IPS-NIHi7 (cell line): ENCODE measurements around the gene PLA2G6.

Experiments used
- DNase-seq: peaks from one replicate; pipeline ENCODE4 v3.0.0; 2012; ENCODE audit warnings: mixed read lengths; ENCODE audit errors: extremely low spot score

PLA2G6 gene

DNA sequence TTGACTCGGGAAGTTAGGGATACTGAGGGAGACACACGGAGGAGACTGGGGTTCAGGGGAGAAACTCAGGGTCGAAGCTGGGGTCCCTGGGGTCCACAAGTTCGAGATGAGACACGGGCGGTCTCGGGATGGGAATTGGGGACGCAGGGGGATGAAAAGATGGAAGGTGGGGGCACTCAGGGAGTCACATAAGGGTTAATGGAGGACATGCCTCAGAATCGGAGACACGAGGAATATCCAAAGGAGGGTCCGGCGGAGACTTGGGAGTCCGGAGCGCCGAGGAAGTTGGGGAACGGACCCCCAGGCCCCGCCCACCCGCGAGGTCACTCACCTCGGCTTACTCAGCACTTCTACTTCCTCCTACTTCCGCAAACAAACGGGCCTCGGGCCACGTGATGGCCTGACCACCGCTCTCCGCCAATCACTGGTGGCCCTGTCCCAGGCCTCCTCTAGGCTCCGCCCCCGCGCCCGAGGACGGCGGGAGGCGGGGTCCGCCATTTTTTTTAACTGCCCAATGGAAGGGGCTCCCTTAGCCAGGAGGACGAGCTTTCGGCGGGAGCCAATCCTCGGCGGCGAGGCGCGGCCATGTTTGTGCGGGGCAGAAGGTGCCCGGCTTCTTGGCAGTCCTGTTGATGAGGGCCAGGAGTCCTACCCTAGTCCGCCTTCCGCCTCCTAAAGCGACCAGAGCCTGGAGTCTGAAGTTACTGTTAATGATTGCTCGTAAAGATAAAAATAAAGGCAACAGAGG, at the start of gene PLA2G6:
TSS of gene PLA2G6 (minus strand) at position 378 of the 748 bp plus-strand sequence. CDS start 12,404 bp downstream, outside the sequence.
- DNase-seq: peak; percentile 99

- no peak for DNase-seq
Observed at GRCh38 chr22:38230916-38231315, 49.3 kb upstream of the PLA2G6 start.

GRCh38 chr22:38230108-38230825, 48.6 kb upstream of the PLA2G6 start:
- peak; percentile 69 for DNase-seq

DNA sequence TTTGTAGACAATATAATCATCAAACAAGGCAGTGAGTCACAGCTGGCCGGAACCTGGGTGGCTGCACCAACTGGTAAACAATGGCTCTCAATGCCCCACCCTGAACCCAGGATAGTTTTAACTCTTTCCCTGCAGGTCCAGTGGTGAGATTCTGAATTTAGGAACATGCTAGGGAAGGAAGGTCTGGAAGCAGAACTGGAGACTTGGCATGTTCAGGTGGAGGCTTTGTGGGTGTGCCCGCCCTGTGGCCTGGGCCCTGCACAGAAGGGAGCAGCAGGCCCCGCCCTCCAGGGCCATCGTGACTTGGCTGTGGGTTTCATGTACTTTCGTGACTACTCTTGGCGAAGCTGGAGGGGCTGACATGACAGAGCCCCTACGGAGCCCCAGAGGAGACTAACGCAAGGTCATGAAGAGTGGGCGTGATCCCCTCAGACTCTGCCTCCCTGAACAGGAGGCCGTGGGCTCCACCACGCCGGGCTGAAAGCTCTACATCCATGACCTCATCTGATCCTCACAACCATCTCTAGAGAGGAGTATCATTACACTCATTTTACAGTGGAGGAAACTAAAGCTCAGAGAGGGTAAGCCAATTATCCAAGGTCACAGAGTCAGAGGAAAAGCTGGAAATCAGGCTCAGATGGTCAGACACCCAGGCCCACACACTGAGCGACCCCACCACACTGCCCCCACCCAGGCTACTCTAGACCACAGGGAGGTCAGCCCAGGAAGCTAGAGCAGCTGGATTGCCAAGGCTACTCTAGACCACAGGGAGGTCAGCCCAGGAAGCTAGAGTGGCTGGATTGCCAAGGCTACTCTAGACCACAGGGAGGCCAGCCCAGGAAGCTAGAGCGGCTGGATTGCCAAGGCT, 47.5 kb upstream of the PLA2G6 start:
- no peak for DNase-seq

DNA sequence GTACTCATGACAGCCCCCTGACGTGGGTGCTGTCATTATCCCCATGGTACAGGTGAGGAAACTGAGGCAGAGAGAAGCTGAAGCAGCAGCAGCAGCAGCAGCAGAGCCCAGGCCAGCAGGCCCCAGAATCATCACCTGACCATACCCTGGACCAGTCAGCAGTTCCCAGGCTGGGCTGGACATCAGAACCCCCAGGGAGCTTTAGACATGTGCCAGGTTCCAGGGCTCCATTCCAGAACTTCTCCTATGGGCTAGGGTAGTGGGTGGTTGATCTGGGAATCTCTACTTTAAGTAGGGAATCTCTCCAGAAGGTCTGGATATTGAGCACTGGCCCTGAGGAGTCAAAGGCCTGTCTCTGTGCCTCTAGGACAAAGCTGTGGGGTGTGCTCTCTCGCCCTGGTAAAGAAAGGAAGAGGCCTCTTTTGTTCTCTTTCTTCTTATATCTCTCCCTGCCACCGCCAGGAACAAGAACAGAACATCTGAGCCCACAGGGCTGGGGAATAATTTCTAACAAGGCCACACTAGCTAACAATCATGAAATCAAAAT, 46.8 kb upstream of the PLA2G6 start:
- no peak for DNase-seq

DNA sequence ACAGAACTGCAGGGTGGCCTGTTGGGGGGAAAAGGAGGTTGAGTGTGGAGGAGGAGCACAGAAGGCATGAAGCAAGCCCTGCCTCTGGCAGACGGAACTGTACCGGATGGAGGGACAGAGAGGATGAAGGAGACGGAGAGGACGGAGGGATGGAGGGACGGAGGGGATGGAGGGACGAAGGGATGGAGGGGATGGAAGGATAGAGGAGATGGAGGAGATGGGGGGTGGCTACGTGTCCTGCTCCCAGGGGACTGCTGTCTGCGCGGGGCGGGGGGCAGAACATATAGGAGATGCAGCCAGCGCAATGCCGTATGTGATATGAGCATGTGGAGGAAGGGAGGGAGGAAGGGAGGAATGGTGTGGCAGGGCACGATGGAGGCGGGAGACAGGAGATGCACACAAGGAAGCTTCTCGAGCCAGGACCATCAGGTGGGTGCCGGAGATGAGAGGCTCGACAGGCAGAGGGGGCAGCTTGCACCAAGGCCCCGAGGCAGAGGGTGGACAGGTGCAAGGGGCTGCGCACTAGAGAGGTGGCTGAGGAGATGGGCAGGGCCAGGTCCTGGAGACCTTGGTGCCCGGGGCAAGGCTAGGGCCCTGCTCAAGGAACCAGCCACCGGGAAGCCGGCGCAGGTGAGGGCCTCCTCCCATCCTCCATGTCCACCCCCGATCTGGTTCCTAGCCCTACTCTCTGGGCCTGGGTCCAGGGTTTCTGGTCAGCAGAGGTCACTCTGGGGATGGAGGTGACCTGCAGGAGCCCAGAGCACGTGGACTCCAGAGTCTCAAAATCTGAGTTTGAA, 45.4 kb upstream of the PLA2G6 start:
- DNase-seq: no peak

GRCh38 chr22:38223289-38223960, 41.8 kb upstream of the PLA2G6 start:
- no peak for DNase-seq

- no peak for DNase-seq
Observed at GRCh38 chr22:38222797-38223119, 41.1 kb upstream of the PLA2G6 start.

- no peak for DNase-seq
Observed at GRCh38 chr22:38221908-38222796, 40.5 kb upstream of the PLA2G6 start.

- DNase-seq: no peak
Observed at GRCh38 chr22:38221407-38221806, 39.8 kb upstream of the PLA2G6 start.

DNA sequence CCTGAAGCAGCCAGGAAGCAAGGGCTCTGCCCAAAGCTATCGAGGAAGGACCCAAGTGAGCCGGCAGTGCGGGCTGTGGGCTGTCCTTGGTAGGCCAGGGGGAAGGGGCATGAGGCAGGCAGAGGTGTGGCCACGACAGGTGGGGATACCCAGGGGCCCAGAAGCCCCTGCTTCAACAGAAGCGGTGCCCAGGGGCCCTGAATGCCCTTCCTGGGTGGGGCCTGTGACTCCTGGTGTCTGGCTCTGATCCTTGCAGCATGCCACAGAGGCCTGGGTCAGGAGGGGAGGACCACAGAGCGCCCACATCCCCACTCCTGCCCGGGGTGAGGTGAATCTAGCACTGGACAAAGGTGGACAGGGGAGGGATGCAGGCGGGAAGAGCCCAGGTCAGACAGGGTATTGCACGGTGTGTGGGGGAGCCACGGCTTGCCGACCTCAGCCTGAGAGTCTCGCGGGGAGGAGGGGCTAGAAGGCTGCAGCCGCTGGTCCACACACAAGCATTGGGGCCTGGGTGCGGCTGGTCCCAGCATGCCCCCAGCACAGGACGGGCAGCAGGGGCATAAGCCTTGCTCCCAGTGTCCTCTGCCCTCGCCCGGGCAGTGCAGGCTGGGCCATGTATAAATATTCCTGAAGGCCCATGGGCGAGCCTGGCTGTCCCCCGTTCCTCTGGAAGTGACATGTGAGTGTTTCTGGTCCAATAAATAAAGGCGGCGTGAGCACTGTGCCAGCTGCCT, 39.2 kb upstream of the PLA2G6 start:
- DNase-seq: no peak

- DNase-seq: no peak
Observed at GRCh38 chr22:38220163-38220562, 38.5 kb upstream of the PLA2G6 start.

- no peak for DNase-seq
Observed at GRCh38 chr22:38219632-38220031, 38.0 kb upstream of the PLA2G6 start.

DNA sequence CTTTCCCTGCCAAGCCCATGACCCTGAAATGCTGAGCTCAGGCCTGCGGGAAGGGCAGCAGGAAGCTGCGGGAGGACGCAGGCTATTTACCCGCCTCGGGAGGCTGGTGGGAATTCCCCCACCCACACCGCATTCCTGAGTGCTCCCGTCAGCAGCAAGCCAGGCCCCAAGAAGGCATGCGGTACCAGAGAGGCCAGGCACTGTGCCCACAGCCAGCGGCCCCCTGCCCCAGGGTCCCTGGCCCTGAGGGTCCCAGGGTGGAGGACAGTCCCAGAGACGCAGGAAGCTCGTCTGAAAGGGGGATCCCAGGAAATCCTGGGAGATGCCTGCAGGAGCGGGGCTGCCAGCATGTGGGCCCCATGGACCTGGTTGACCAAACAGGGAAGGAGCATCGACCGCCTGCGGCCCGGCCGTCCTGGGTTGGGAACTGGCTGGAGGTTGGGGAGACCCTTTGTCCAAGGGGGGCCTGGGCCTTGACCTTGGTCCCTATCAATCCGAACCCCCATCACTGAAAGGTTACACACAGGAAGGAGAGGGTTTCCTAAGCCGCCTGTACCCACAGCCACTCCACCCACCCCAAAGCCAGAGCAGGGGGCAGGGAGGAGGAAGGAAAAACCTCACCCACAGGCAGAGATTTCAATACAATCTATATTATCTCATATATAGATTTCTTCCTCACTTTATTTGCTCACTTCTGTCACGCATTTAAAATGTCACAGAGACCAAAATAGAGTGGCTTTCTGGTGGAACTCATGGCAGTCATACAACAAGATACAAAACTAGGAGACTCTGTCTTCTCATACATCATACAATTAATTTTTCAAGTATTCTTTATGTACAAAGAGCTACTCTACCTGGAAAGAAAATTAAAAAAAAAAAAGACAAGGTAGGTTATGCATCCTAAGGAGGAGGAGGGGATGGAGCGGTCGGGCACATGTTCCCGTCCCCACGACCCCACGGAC, 37.3 kb upstream of the PLA2G6 start:
- DNase-seq: peak; percentile 84

GRCh38 chr22:38215156-38216038, 33.8 kb upstream of the PLA2G6 start:
- DNase-seq: no peak

DNA sequence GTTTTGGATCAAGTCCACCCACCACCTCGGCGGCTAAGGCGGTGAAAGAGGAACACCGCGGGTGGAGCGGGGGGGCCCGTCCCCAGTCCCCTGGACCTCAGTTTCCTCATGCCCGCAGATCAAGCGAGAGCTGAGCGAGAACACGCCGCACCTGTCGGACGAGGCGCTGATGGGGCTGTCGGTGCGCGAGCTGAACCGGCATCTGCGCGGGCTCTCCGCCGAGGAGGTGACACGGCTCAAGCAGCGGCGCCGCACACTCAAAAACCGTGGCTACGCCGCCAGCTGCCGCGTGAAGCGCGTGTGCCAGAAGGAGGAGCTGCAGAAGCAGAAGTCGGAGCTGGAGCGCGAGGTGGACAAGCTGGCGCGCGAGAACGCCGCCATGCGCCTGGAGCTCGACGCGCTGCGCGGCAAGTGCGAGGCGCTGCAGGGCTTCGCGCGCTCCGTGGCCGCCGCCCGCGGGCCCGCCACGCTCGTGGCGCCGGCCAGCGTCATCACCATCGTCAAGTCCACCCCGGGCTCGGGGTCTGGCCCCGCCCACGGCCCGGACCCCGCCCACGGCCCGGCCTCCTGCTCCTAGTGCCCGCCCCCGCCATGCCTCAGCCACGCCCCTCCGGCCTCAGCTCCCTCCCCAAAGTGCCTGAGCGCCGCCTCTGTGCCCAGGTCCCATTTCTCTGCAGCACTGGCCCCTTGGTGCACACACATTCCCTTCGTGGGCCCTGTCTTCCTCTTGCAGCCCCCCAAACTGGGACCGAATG, 32.8 kb upstream of the PLA2G6 start:
- peak; percentile 92 for DNase-seq
